ENCODE measurements around the gene HPCA.

DNA sequence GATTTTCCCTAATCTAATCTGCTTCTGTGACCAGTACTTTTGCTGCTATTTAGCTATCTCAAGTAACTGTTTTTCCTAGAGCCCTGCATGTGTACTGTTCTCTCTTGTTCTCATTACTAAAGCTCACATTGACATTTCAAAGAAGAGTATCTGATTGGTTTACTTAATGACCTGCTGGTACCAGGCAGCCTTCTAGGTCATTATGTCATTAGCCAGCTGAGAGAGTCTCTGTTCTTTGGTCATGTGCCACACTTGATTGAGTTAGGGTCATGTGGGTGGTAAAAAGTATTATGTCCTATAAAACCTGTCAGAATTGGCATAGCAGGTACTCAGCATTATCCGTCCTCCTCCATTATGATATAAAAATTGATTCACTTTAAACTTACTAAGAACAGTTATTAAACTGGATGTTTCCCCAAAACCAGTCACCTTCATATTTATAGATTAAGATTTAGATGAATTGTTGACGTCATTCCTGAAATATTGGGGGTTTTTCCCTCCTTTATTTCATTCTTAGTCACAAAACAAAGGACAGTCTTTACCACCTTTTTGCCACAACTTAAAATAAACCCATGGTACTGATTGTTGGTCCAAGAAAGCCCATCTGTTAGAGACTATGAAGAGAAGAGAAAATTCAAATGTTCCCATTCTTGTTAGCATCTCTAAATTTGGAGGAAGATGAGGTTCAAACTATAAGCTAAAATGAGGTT, 37.8 kb upstream of the HPCA start:
- TF ChIP-seq EP300 (IDR thresholded peaks at IDR 0.05; ENCODE audit: borderline replicate concordance) (no peak), TCF12 (IDR thresholded peaks at IDR 0.05; ENCODE audit: low read depth) (no peak), TAF1 (IDR thresholded peaks at IDR 0.05; ENCODE audit: low read depth) (no peak), RAD21 (IDR thresholded peaks at IDR 0.05; ENCODE audit: low read depth) (no peak), YY1 (IDR thresholded peaks at IDR 0.05; ENCODE audit: low read depth) (no peak)
- TF ChIP-seq, protein P1, sequence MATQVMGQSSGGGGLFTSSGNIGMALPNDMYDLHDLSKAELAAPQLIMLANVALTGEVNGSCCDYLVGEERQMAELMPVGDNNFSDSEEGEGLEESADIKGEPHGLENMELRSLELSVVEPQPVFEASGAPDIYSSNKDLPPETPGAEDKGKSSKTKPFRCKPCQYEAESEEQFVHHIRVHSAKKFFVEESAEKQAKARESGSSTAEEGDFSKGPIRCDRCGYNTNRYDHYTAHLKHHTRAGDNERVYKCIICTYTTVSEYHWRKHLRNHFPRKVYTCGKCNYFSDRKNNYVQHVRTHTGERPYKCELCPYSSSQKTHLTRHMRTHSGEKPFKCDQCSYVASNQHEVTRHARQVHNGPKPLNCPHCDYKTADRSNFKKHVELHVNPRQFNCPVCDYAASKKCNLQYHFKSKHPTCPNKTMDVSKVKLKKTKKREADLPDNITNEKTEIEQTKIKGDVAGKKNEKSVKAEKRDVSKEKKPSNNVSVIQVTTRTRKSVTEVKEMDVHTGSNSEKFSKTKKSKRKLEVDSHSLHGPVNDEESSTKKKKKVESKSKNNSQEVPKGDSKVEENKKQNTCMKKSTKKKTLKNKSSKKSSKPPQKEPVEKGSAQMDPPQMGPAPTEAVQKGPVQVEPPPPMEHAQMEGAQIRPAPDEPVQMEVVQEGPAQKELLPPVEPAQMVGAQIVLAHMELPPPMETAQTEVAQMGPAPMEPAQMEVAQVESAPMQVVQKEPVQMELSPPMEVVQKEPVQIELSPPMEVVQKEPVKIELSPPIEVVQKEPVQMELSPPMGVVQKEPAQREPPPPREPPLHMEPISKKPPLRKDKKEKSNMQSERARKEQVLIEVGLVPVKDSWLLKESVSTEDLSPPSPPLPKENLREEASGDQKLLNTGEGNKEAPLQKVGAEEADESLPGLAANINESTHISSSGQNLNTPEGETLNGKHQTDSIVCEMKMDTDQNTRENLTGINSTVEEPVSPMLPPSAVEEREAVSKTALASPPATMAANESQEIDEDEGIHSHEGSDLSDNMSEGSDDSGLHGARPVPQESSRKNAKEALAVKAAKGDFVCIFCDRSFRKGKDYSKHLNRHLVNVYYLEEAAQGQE (IDR thresholded peaks at IDR 0.05; ENCODE audit: low read depth): no peak

Measured in Ishikawa (cell line).